Keratinocyte (primary cell): Measurements from ENCODE around the gene CCDC71. TPM values are rescaled to one million over a fixed set of nuclear protein-coding genes. Genes with fewer than 3 reads are reported as not detected.
A peak's percentile ranks its signal among the peaks of the same experiment; 100 is the strongest.

ENCODE experiments used
- DNase-seq: peaks from one replicate; pipeline ENCODE4 v3.0.0-alpha.2; 2011; ENCODE audit warnings: low read depth, missing footprints, low spot score
- FAIRE-seq: peaks from 2 replicates; lab custom pipeline; 2011; peaks lifted over from hg19 to GRCh38; lab: Jason Lieb, UNC
- H2AFZ ChIP-seq: 2 replicates; pipeline ENCODE4 v1.6.0; 2012; ENCODE audit warnings: low read length, control low read depth, inconsistent platforms; ENCODE audit not compliant: control insufficient read depth
- H3K27ac ChIP-seq: 2 replicates; pipeline ENCODE4 v1.5.1; 2011; ENCODE audit warnings: low read length; ENCODE audit not compliant: control insufficient read depth, insufficient read depth
- H3K27me3 ChIP-seq: 3 replicates; pipeline ENCODE4 v1.6.0; 2011; ENCODE audit warnings: low read length; ENCODE audit not compliant: control insufficient read depth, insufficient read depth; ENCODE audit errors: extremely low read depth
- H3K36me3 ChIP-seq, 2 experiments: 2 replicates in 1 of 2; 3 replicates in 1 of 2; pipeline ENCODE4 v1.5.1; 2011; ENCODE audit warnings: low read length in 2 of 2, mild to moderate bottlenecking in 1 of 2; ENCODE audit not compliant: control insufficient read depth in 2 of 2, insufficient read depth in 2 of 2; ENCODE audit errors: extremely low read depth in 1 of 2
- H3K4me1 ChIP-seq: 3 replicates; pipeline ENCODE4 v1.5.1; 2011; ENCODE audit warnings: low read length; ENCODE audit not compliant: control insufficient read depth, insufficient read depth; ENCODE audit errors: extremely low read depth
- H3K4me2 ChIP-seq: 3 replicates; pipeline ENCODE4 v1.6.0; 2011; ENCODE audit warnings: low read depth, low read length; ENCODE audit not compliant: control insufficient read depth, insufficient read depth; ENCODE audit errors: extremely low read depth
- H3K4me3 ChIP-seq, 3 experiments: fragments of 200-600 bp in 1 of 3; sonication (generic) in 1 of 3; 2 replicates in 2 of 3; 3 replicates in 1 of 3; pipeline ENCODE4 v1.5.1; 2011 to 2016; ENCODE audit warnings: low read length in 3 of 3, mild to moderate bottlenecking in 3 of 3, control low read depth in 2 of 3, inconsistent platforms in 1 of 3, low read depth in 1 of 3, mixed read lengths in 1 of 3, mixed run types in 1 of 3, moderate library complexity in 1 of 3; ENCODE audit not compliant: control insufficient read depth in 2 of 3, insufficient read depth in 2 of 3; ENCODE audit errors: extremely low read depth in 1 of 3
- H3K79me2 ChIP-seq: 2 replicates; pipeline ENCODE4 v1.6.0; 2012; ENCODE audit warnings: low read length; ENCODE audit not compliant: control insufficient read depth, insufficient read depth
- H3K9ac ChIP-seq: 3 replicates; pipeline ENCODE4 v1.6.0; 2011; ENCODE audit warnings: low read length; ENCODE audit not compliant: control insufficient read depth, insufficient read depth; ENCODE audit errors: extremely low read depth
- H3K9me1 ChIP-seq: 3 replicates; pipeline ENCODE4 v1.6.0; 2011; ENCODE audit warnings: low read length; ENCODE audit not compliant: control insufficient read depth, insufficient read depth; ENCODE audit errors: extremely low read depth
- H3K9me3 ChIP-seq: 2 replicates; pipeline ENCODE4 v1.5.1; 2012; ENCODE audit warnings: low read depth, low read length; ENCODE audit not compliant: control insufficient read depth
- H4K20me1 ChIP-seq: 3 replicates; pipeline ENCODE4 v1.6.0; 2011; ENCODE audit warnings: low read length; ENCODE audit not compliant: control insufficient read depth, insufficient read depth; ENCODE audit errors: extremely low read depth
- EZH2 ChIP-seq: IDR thresholded peaks from one replicate; pipeline ENCODE4 v1.6.1; 2012; ENCODE audit warnings: inconsistent platforms, mild to moderate bottlenecking, low read length, moderate library complexity
- dilution Hi-C: fragments of 300-500 bp; cut with MboI; formaldehyde crosslinking; loops from one replicate; pipeline ENCODE4 v1.7.0; 2020; ENCODE audit warnings: low sequenced_read_pairs; ENCODE audit not compliant: extremely low pct_ligation_motif_present
- polyA plus RNA-seq, 5 experiments: library from polyadenylated mRNA; depleted of rRNA in 3 of 5; stranded (reverse) in 3 of 5; stranded (forward) in 1 of 5; unstranded in 1 of 5; fragments of >200 nt; gene quantifications; 1 replicate in 1 of 5; 2 replicates in 3 of 5; 3 replicates in 1 of 5; pipeline versions ENCODE4 v1.2.1 to v1.2.3, GENCODE V29; 2011 to 2012; ENCODE audit warnings: missing spikeins in 2 of 5, low read depth in 1 of 5, low replicate concordance in 1 of 5
- TF ChIP-seq, protein P1 (sequence below), 3 experiments: IDR thresholded peaks in 1 of 3; conservative IDR thresholded peaks in 1 of 3; optimal IDR thresholded peaks in 1 of 3; 2 replicates in 2 of 3; 3 replicates in 1 of 3; pipeline versions ENCODE3 to v1.5.1; 2011; ENCODE audit warnings: low read length in 3 of 3, mild to moderate bottlenecking in 3 of 3, moderate library complexity in 2 of 3, control low read depth in 1 of 3, inconsistent platforms in 1 of 3; ENCODE audit not compliant: insufficient read depth in 2 of 3; ENCODE audit errors: extremely low read depth in 1 of 3

Gene CCDC71
- polyA plus RNA-seq, 1 donor (not counting 4 experiments of a cell fraction or from before 2014, with no cell fraction given), result 18.8 TPM

DNA sequence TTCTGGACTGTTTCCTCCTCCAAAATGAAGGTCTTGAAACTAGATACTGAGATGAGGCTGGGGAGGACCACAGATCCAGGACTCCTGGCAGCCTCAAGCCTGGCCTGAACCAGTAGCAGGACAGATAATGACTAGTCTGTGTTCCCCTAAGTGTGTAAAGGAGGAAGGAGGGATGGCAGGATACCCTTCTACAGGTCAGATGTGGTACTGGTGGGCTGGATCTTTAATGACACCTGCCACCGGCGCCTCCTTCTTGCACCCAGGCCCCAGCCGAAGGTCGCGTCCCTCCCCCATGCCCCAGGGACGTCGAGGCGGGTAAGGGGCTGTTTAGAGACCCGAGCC is 46.1 kb downstream of the CCDC71 start:
- H3K9me1 ChIP-seq, result peaks cover 2% of the 10 kb centered on the region
- H3K4me1 ChIP-seq, result peaks cover 13% of the 10 kb centered on the region
- H3K79me2 ChIP-seq, result peaks cover 15% of the 10 kb centered on the region
- no peaks in the 10 kb centered on the region for H3K27me3 ChIP-seq
- peak; percentile 51 for FAIRE-seq
- dilution Hi-C loops, result no loop called here
- H3K36me3 ChIP-seq, result peaks cover 55 to 61% of the 10 kb centered on the region in 2 experiments
- no peak overlapping the region for H2AFZ ChIP-seq
- TF ChIP-seq, protein P1, sequence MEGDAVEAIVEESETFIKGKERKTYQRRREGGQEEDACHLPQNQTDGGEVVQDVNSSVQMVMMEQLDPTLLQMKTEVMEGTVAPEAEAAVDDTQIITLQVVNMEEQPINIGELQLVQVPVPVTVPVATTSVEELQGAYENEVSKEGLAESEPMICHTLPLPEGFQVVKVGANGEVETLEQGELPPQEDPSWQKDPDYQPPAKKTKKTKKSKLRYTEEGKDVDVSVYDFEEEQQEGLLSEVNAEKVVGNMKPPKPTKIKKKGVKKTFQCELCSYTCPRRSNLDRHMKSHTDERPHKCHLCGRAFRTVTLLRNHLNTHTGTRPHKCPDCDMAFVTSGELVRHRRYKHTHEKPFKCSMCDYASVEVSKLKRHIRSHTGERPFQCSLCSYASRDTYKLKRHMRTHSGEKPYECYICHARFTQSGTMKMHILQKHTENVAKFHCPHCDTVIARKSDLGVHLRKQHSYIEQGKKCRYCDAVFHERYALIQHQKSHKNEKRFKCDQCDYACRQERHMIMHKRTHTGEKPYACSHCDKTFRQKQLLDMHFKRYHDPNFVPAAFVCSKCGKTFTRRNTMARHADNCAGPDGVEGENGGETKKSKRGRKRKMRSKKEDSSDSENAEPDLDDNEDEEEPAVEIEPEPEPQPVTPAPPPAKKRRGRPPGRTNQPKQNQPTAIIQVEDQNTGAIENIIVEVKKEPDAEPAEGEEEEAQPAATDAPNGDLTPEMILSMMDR (optimal IDR thresholded peaks at IDR 0.05 in 1 of 3, IDR thresholded peaks at IDR 0.05 in 1 of 3, conservative IDR thresholded peaks at IDR 0.05 in 1 of 3; ENCODE audit: extremely low read depth in 1 of 3, insufficient read depth in 2 of 3, low read length in 3 of 3), result no peak
- no peak for TF ChIP-seq EZH2
- peak overlapping the region; percentile 91 for H3K9ac ChIP-seq
- no peaks in the 10 kb centered on the region for H3K9me3 ChIP-seq
- DNase-seq, result no peak
- H3K4me3 ChIP-seq, result peak overlapping the region; percentile 64 to 93 (median 82)
- peak overlapping the region; percentile 100 for H3K4me2 ChIP-seq
- H3K27ac ChIP-seq, result peak overlapping the region; percentile 71
- no peaks in the 10 kb centered on the region for H4K20me1 ChIP-seq

DNA sequence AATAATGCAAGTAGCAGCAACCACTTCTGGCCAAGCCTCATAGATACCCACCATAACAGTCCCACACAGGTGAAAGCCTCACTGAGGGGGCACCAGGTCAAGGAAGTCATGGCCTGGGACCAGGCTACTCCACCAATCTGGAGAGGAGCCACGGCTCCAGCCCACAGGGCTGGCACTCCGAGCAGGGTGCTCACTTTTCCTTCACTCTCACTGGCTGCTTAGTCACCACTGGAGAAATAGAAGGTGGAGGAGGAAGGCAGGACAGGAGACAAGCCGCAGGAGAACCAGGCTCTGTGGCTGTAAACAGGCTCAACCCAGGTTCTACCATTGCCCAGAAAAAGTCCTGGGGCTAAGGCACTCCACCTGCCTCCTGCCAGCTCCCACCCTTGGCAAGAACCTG is 46.7 kb downstream of the CCDC71 start:
- TF ChIP-seq EZH2, result no peak
- TF ChIP-seq, protein P1 (optimal IDR thresholded peaks at IDR 0.05 in 1 of 3, IDR thresholded peaks at IDR 0.05 in 1 of 3, conservative IDR thresholded peaks at IDR 0.05 in 1 of 3; ENCODE audit: extremely low read depth in 1 of 3, insufficient read depth in 2 of 3, low read length in 3 of 3), result no peak
- Histone ChIP-seq H3K27me3 (no peaks in the 10 kb centered on the region), H2AFZ (no peak overlapping the region), H3K36me3 (peaks cover 57 to 64% of the 10 kb centered on the region in 2 experiments), H3K4me1 (peaks cover 13% of the 10 kb centered on the region), H3K27ac (peak overlapping the region; percentile 71), H4K20me1 (no peaks in the 10 kb centered on the region), H3K4me3 (peak overlapping the region; percentile 64 to 93 (median 82)), H3K9me1 (peaks cover 2% of the 10 kb centered on the region), H3K4me2 (peak overlapping the region; percentile 100), H3K9me3 (no peaks in the 10 kb centered on the region), H3K9ac (peak overlapping the region; percentile 91), H3K79me2 (peaks cover 15% of the 10 kb centered on the region)
- FAIRE-seq (peak; percentile 20), DNase-seq (no peak)
- dilution Hi-C loops, result no loop called here
